ENCODE measurements around the gene ADD3.

DNA sequence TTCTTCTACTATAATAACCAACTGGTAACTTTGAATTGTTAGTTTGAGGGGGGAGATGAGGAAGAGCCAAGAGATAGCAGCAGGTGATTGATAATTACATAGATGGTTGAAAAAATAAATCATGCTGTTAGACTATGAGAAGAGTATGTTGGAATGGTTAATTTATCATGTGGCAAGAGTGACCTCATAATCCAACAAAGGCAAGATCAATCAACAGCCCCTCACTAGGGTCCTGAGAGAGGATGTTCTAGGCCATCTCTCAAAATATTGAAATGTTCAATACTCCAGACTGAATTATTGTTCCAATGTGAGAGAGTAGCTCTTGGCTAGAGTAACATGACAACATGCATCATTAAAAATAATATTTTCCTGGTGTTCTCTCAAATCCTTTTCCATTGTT lies 67.9 kb downstream of the ADD3 start:
- TF ChIP-seq SMAD4 (CRISPR knock-in tag; IDR thresholded peaks at IDR 0.05) (no peak), ZNF671 (CRISPR knock-in tag; IDR thresholded peaks at IDR 0.05) (no peak)
- TF ChIP-seq, protein P1, sequence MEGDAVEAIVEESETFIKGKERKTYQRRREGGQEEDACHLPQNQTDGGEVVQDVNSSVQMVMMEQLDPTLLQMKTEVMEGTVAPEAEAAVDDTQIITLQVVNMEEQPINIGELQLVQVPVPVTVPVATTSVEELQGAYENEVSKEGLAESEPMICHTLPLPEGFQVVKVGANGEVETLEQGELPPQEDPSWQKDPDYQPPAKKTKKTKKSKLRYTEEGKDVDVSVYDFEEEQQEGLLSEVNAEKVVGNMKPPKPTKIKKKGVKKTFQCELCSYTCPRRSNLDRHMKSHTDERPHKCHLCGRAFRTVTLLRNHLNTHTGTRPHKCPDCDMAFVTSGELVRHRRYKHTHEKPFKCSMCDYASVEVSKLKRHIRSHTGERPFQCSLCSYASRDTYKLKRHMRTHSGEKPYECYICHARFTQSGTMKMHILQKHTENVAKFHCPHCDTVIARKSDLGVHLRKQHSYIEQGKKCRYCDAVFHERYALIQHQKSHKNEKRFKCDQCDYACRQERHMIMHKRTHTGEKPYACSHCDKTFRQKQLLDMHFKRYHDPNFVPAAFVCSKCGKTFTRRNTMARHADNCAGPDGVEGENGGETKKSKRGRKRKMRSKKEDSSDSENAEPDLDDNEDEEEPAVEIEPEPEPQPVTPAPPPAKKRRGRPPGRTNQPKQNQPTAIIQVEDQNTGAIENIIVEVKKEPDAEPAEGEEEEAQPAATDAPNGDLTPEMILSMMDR (IDR thresholded peaks at IDR 0.05) = no peak
- TF ChIP-seq, protein P2, sequence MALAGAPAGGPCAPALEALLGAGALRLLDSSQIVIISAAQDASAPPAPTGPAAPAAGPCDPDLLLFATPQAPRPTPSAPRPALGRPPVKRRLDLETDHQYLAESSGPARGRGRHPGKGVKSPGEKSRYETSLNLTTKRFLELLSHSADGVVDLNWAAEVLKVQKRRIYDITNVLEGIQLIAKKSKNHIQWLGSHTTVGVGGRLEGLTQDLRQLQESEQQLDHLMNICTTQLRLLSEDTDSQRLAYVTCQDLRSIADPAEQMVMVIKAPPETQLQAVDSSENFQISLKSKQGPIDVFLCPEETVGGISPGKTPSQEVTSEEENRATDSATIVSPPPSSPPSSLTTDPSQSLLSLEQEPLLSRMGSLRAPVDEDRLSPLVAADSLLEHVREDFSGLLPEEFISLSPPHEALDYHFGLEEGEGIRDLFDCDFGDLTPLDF (CRISPR knock-in tag; IDR thresholded peaks at IDR 0.05) = no peak
- TF ChIP-seq, protein P3, sequence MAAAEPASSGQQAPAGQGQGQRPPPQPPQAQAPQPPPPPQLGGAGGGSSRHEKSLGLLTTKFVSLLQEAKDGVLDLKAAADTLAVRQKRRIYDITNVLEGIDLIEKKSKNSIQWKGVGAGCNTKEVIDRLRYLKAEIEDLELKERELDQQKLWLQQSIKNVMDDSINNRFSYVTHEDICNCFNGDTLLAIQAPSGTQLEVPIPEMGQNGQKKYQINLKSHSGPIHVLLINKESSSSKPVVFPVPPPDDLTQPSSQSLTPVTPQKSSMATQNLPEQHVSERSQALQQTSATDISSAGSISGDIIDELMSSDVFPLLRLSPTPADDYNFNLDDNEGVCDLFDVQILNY (CRISPR knock-in tag; IDR thresholded peaks at IDR 0.05) = no peak
- TF ChIP-seq, protein P4, sequence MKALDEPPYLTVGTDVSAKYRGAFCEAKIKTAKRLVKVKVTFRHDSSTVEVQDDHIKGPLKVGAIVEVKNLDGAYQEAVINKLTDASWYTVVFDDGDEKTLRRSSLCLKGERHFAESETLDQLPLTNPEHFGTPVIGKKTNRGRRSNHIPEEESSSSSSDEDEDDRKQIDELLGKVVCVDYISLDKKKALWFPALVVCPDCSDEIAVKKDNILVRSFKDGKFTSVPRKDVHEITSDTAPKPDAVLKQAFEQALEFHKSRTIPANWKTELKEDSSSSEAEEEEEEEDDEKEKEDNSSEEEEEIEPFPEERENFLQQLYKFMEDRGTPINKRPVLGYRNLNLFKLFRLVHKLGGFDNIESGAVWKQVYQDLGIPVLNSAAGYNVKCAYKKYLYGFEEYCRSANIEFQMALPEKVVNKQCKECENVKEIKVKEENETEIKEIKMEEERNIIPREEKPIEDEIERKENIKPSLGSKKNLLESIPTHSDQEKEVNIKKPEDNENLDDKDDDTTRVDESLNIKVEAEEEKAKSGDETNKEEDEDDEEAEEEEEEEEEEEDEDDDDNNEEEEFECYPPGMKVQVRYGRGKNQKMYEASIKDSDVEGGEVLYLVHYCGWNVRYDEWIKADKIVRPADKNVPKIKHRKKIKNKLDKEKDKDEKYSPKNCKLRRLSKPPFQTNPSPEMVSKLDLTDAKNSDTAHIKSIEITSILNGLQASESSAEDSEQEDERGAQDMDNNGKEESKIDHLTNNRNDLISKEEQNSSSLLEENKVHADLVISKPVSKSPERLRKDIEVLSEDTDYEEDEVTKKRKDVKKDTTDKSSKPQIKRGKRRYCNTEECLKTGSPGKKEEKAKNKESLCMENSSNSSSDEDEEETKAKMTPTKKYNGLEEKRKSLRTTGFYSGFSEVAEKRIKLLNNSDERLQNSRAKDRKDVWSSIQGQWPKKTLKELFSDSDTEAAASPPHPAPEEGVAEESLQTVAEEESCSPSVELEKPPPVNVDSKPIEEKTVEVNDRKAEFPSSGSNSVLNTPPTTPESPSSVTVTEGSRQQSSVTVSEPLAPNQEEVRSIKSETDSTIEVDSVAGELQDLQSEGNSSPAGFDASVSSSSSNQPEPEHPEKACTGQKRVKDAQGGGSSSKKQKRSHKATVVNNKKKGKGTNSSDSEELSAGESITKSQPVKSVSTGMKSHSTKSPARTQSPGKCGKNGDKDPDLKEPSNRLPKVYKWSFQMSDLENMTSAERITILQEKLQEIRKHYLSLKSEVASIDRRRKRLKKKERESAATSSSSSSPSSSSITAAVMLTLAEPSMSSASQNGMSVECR (CRISPR knock-in tag; IDR thresholded peaks at IDR 0.05; ENCODE audit: borderline replicate concordance) = no peak
- TF ChIP-seq, protein P5, sequence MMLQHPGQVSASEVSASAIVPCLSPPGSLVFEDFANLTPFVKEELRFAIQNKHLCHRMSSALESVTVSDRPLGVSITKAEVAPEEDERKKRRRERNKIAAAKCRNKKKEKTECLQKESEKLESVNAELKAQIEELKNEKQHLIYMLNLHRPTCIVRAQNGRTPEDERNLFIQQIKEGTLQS (CRISPR knock-in tag; conservative IDR thresholded peaks at IDR 0.05) = no peak
- TF ChIP-seq, protein P6, sequence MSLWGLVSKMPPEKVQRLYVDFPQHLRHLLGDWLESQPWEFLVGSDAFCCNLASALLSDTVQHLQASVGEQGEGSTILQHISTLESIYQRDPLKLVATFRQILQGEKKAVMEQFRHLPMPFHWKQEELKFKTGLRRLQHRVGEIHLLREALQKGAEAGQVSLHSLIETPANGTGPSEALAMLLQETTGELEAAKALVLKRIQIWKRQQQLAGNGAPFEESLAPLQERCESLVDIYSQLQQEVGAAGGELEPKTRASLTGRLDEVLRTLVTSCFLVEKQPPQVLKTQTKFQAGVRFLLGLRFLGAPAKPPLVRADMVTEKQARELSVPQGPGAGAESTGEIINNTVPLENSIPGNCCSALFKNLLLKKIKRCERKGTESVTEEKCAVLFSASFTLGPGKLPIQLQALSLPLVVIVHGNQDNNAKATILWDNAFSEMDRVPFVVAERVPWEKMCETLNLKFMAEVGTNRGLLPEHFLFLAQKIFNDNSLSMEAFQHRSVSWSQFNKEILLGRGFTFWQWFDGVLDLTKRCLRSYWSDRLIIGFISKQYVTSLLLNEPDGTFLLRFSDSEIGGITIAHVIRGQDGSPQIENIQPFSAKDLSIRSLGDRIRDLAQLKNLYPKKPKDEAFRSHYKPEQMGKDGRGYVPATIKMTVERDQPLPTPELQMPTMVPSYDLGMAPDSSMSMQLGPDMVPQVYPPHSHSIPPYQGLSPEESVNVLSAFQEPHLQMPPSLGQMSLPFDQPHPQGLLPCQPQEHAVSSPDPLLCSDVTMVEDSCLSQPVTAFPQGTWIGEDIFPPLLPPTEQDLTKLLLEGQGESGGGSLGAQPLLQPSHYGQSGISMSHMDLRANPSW (CRISPR knock-in tag; conservative IDR thresholded peaks at IDR 0.05; ENCODE audit: low read depth) = no peak

Data from WTC11 (cell line).